Activated CD4-positive, CD25-positive, alpha-beta regulatory T cell treated with anti-CD3 and anti-CD28 coated beads, Interleukin-2, amount 50 U/mL, for 24 hours (primary cell): ENCODE data around the gene ABHD13.
"Not testable (repeated sequence)": the region's sequence is repeated elsewhere in the genome, so short reads cannot be mapped to it uniquely, and the experiment has no call there.

ENCODE experiments used
- ATAC-seq, 2 donors: fragments of 150-1000 bp; cut with Tn5 transposase; one replicate each; pipeline ENCODE4 v1.10.0; 2021; ENCODE audit warnings: mild to moderate bottlenecking in 1 of 2, moderate library complexity in 1 of 2

Gene ABHD13

GRCh38 chr13:108225440-108225839 lies 7.2 kb downstream of the ABHD13 start:
- peak; percentile 44 to 77 for ATAC-seq

GRCh38 chr13:108226184-108226583 lies 8.0 kb downstream of the ABHD13 start:
- ATAC-seq, result peak; percentile 19 to 48

- ATAC-seq, result no peak
Observed at GRCh38 chr13:108227651-108228272, 9.6 kb downstream of the ABHD13 start.

- ATAC-seq, result no peak
Observed at GRCh38 chr13:108230377-108230776, 12.2 kb downstream of the ABHD13 start.

- no peak for ATAC-seq
Observed at GRCh38 chr13:108249150-108249549, 31.0 kb downstream of the ABHD13 start.

- no peak for ATAC-seq
Observed at GRCh38 chr13:108257248-108257647, 39.1 kb downstream of the ABHD13 start.

GRCh38 chr13:108263621-108264355 lies 45.6 kb downstream of the ABHD13 start:
- no peak for ATAC-seq

- no peak for ATAC-seq
Observed at GRCh38 chr13:108266321-108266990, 48.3 kb downstream of the ABHD13 start.

GRCh38 chr13:108267347-108267746 lies 49.2 kb downstream of the ABHD13 start:
- no peak for ATAC-seq

GRCh38 chr13:108267855-108268254 lies 49.7 kb downstream of the ABHD13 start:
- ATAC-seq, result not testable (repeated sequence)

GRCh38 chr13:108268466-108269112 lies 50.4 kb downstream of the ABHD13 start:
- no peak for ATAC-seq

- peak; percentile 66 to 74 for ATAC-seq
Observed at GRCh38 chr13:108269601-108270328, 51.6 kb downstream of the ABHD13 start, which contains the start of gene TNFSF13B. TNFSF13B (plus strand) TSS chr13:108269718; CDS start chr13:108269896, 178 bp downstream.

- no peak for ATAC-seq
Observed at GRCh38 chr13:108270442-108270841, 52.2 kb downstream of the ABHD13 start.

- ATAC-seq, result no peak
Observed at GRCh38 chr13:108272333-108272732, 54.1 kb downstream of the ABHD13 start.

- no peak for ATAC-seq
Observed at GRCh38 chr13:108273429-108274118, 55.4 kb downstream of the ABHD13 start.

- ATAC-seq, result no peak
Observed at GRCh38 chr13:108274718-108275117, 56.5 kb downstream of the ABHD13 start.

GRCh38 chr13:108276060-108276459 lies 57.9 kb downstream of the ABHD13 start:
- no peak for ATAC-seq

GRCh38 chr13:108278466-108278865 lies 60.3 kb downstream of the ABHD13 start:
- ATAC-seq, result no peak

GRCh38 chr13:108281901-108282300 lies 63.7 kb downstream of the ABHD13 start:
- ATAC-seq, result no peak

- no peak for ATAC-seq
Observed at GRCh38 chr13:108283110-108283509, 64.9 kb downstream of the ABHD13 start.
